GM18907 (cell line): ENCODE data around the gene DPYSL5.
"Not testable (repeated sequence)": the region's sequence is repeated elsewhere in the genome, so short reads cannot be mapped to it uniquely, and the experiment has no call there.

Source experiments
- ATAC-seq: cut with Tn5 transposase; IDR thresholded peaks from one replicate; pipeline ENCODE4 v1.9.1; 2021; ENCODE audit warnings: mild to moderate bottlenecking, moderate library complexity; ENCODE audit not compliant: unreplicated experiment

DPYSL5 gene

DNA sequence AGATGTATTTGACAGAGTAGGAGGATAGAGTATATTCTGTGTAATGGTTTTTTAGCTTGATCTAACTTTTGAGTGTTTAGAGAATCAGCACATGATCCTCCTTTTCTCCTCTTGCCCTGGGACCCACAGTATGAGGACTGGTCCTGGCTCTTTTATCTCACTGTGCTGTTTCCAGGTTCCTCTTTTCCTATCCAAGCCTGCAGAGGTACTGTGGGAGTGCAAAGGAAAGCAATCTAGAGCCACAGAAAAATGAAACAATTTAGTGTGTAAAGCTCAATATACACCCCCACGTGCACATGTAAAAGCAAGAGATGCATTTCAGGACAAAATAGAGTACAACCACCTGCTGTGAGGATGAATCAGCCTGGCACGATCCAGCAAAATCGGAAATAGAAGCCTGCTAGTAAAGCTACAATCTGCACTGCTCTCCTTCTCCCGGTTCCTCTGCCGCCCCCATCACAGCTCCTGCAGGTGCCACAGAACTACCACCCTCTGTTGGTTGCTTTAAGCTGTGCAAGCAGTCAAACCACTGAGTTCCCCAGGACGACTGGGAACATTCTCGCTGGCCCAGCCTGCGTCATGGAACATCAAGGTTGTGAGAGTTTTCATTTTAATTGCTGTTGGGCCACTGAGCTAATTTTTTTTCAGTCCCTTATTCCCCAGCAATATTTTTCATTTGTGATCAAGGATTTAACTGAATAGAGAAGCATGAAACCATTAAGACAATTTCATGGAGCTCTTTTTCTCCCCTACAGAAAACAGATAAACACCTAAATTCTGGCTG lies 74.7 kb downstream of the DPYSL5 start:
- ATAC-seq, result no peak

DNA sequence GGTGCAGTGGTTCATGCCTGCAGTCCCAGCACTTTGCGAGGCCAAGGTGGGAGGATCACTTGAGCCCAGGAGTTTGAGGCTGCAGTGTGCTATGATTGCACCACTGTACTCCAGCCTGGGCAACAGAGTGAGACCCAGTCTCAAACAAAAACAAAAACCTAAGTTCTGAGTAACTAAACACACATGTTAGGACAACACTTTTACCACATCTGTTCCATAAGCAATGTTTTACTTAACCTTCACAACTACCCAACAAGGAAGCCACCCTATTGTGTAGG lies 75.2 kb downstream of the DPYSL5 start:
- ATAC-seq, result not testable (repeated sequence)

GRCh38 chr2:26924731-26925099 lies 76.8 kb downstream of the DPYSL5 start:
- ATAC-seq, result no peak

GRCh38 chr2:26925100-26925791 lies 77.3 kb downstream of the DPYSL5 start:
- no peak for ATAC-seq

GRCh38 chr2:26927221-26927620 lies 79.3 kb downstream of the DPYSL5 start:
- ATAC-seq, result no peak

DNA sequence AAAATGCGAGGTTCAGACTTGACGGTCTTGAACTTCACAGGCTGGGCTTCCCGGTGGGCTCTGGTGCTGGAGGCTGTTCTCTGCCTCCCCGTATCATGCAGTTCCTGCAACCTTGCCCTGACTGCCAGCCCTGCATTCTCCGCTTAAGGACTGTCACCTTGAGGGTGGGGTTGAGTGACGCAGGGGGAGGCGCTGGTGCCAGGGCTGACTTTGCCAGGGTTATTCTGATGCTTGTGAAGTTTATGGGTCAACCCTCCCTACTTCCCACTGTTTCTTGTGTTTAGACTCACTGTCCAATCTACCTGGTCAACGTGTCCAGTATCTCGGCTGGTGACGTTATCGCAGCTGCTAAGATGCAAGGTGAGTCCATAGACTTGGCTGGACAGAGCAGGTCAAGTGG lies 85.0 kb downstream of the DPYSL5 start:
- ATAC-seq, result no peak

GRCh38 chr2:26933431-26934334 lies 85.8 kb downstream of the DPYSL5 start:
- no peak for ATAC-seq

DNA sequence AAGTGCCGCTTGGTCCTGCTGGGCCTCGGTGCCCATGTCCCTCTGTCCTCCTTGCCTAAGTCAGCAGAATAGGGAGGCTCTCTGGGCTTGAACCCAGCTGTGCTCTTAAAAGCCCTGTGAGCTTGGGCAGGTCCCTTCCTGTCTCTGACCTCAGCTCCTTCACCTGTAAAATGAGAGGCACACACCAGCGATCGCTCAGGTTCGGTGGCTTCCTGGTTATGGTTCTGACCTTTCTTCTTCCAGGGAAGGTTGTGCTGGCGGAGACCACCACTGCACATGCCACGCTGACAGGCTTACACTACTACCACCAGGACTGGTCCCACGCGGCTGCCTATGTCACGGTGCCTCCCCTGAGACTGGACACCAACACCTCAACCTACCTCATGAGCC lies 86.4 kb downstream of the DPYSL5 start:
- ATAC-seq, result no peak

- ATAC-seq, result no peak
Measured at GRCh38 chr2:26934985-26935384, 87.1 kb downstream of the DPYSL5 start.

GRCh38 chr2:26936855-26937254 lies 88.9 kb downstream of the DPYSL5 start:
- no peak for ATAC-seq

DNA sequence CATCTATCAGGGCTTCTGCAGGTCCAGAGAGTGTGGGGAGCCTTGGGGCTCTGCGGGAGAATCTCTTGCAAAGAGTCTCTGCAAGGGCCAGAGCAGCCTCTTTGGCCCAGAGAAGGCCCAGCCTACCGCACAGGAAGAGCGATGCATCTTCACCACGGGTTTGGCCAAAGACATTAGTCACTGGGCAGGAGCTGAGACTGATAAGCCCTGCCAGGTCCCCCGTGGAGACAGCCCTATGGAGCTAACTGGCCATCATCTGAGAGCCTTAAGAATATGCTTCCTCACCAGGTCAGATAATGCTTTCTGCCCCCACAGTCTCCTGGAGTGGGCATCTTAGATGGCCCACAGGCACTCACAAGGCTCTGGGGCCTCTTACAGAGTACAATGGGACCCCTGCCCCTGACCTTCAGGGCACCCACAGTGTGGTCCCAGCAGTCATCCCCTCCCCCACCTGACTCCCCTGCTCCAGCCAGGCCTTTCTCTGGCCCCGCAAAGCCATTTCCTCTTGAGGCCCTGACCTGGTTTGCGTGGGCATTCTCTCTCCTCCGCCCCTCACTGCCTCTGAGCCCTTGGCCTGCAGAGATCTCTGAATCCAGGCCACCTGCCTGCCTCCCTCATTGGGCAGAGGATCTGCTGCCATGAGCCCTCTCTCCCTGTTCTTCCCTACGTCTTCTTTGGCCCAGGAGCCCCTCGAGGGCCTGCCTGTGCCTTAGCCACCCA lies 90.6 kb downstream of the DPYSL5 start:
- no peak for ATAC-seq

GRCh38 chr2:26940001-26940400 lies 92.1 kb downstream of the DPYSL5 start:
- no peak for ATAC-seq

DNA sequence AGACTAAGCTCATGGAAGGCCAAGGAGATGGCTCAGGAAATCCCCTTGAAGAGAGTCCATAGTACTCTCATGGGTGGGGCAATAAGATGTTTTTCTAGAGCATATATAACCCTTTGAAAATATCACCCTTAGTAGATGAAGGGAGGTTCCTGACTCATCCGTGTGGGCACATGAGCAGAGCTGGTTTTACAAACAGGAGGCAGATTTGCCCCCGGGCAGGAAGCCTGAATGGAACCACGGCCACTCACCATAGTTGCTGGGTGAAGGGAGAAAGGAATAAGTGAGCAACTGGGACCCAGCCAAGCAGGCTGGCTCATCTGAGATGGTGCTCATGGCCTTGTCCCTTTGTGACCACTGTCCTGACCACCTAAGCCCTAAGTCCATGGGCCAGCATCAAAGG lies 93.6 kb downstream of the DPYSL5 start:
- ATAC-seq, result no peak

GRCh38 chr2:26942543-26943295 lies 94.8 kb downstream of the DPYSL5 start:
- no peak for ATAC-seq

DNA sequence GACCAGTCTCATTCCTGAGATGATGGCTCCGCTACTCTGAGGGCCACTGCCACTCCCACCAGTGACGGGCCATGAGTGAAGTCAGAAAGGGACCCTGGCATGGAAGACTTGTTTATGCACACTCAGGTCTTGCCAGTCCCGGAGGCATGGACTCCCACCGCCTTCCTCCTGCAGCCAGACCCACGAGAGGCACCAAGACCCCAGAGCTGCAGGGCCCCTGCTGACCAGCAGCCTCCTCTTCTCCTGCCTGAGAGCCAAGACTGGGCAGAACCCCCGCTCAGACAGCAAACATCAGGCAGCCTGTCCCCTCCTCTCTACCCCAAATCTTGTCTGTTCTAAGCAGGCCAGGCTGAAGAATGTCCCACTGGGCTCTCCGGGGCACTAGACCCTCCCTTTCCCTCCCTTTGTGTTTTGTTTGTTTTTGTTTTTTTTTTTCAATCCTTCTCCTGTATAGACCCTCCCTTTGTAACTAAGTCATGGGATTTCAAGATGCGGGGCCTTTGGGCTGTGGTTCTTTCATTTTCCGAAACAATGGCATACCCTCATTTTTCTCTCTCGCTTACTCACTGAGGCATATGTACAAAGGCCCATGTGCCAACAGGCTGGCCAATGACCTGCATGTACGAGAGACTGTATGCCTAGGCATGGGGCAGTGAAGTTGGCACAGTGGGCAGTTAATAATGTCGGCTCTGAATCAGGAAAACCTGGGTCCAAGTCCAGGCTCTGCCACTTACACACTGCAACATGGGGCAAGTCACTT lies 98.2 kb downstream of the DPYSL5 start:
- ATAC-seq, result no peak

- no peak for ATAC-seq
Measured at GRCh38 chr2:26946841-26947784, 99.2 kb downstream of the DPYSL5 start.

GRCh38 chr2:26948800-26949199 lies 100.9 kb downstream of the DPYSL5 start:
- no peak for ATAC-seq

GRCh38 chr2:26950246-26950645 lies 102.3 kb downstream of the DPYSL5 start:
- no peak for ATAC-seq

- no peak for ATAC-seq
Measured at GRCh38 chr2:26951236-26951635, 103.3 kb downstream of the DPYSL5 start.
